Endothelial cell of umbilical vein (primary cell): Measurements from ENCODE around the gene SLC6A7. TPM values are rescaled to one million over a fixed set of nuclear protein-coding genes. Genes with fewer than 3 reads are reported as not detected.

Source experiments
- BruUV-seq: library from RNA; stranded (reverse); fragments of 400-500 nt; replicated peaks from 2 replicates; lab custom pipeline; 2021; lab: Mats Ljungman, UMichigan
- CTCF ChIA-PET: fragments of 300-600, 350-600 bp; sonication (Branson Sonifier 250); formaldehyde crosslinking; loops from one replicate; lab custom pipeline; 2021; ENCODE audit warnings: antibody characterized with exemption, inconsistent platforms; lab: Charles Lee
- POLR2A ChIA-PET: fragments of 300-600, 350-600 bp; sonication (Branson Sonifier 250); formaldehyde crosslinking; loops from one replicate; lab custom pipeline; 2021; ENCODE audit warnings: antibody characterized with exemption, inconsistent platforms; lab: Charles Lee
- DNase-seq: peaks from one replicate; pipeline ENCODE4 v3.0.0-alpha.2; 2011; ENCODE audit warnings: low read depth, low spot score
- FAIRE-seq: peaks from 2 replicates; lab custom pipeline; 2011; peaks lifted over from hg19 to GRCh38; lab: Jason Lieb, UNC
- H2AFZ ChIP-seq: 2 replicates; pipeline ENCODE4 v1.6.0; 2012; ENCODE audit warnings: low read depth, low read length, control low read depth, inconsistent platforms
- H3K27ac ChIP-seq: 2 replicates; pipeline ENCODE4 v1.5.1; 2011; ENCODE audit warnings: low read depth, mild to moderate bottlenecking, control low read depth, low read length, moderate library complexity; ENCODE audit not compliant: insufficient read depth
- H3K27me3 ChIP-seq, 2 experiments: 2 replicates each; pipeline versions ENCODE4 v1.6.0 to v1.6.1; 2011; ENCODE audit warnings: low read length in 2 of 2, mixed read lengths in 1 of 2; ENCODE audit not compliant: control insufficient read depth in 2 of 2, insufficient read depth in 2 of 2
- H3K36me3 ChIP-seq, 2 experiments: 2 replicates in 1 of 2; 3 replicates in 1 of 2; pipeline ENCODE4 v1.5.1; 2011; ENCODE audit warnings: low read length in 2 of 2, mild to moderate bottlenecking in 1 of 2, moderate library complexity in 1 of 2; ENCODE audit not compliant: control insufficient read depth in 2 of 2, insufficient read depth in 2 of 2; ENCODE audit errors: extremely low read depth in 1 of 2
- H3K4me1 ChIP-seq: 3 replicates; pipeline ENCODE4 v1.5.1; 2011; ENCODE audit warnings: mild to moderate bottlenecking, low read length; ENCODE audit not compliant: control insufficient read depth, insufficient read depth; ENCODE audit errors: extremely low read depth
- H3K4me2 ChIP-seq: 2 replicates; pipeline ENCODE4 v1.6.1; 2011; ENCODE audit warnings: low read length, control low read depth, mixed read lengths; ENCODE audit not compliant: insufficient read depth
- H3K4me3 ChIP-seq, 3 experiments: fragments of 200-600 bp in 1 of 3; sonication (generic), shearing (Covaris generic) in 1 of 3; replicated peaks in 1 of 3; 2 replicates each; pipeline ENCODE4 v1.5.1; 2011 to 2016; ENCODE audit warnings: control low read depth in 3 of 3, low read length in 3 of 3, mild to moderate bottlenecking in 2 of 3, inconsistent platforms in 1 of 3, low read depth in 1 of 3, moderate library complexity in 1 of 3; ENCODE audit not compliant: insufficient read depth in 1 of 3
- H3K79me2 ChIP-seq: 2 replicates; pipeline ENCODE4 v1.6.0; 2012; ENCODE audit warnings: low read length, inconsistent platforms; ENCODE audit not compliant: control insufficient read depth, insufficient read depth
- H3K9ac ChIP-seq: replicated peaks from 2 replicates; pipeline ENCODE3; 2011; ENCODE audit warnings: low read length, control low read depth; ENCODE audit not compliant: insufficient read depth; ENCODE audit errors: extremely low read depth
- H3K9me1 ChIP-seq: replicated peaks from 3 replicates; pipeline ENCODE4 v1.6.0; 2011; ENCODE audit warnings: mild to moderate bottlenecking, low read length; ENCODE audit not compliant: control insufficient read depth, insufficient read depth; ENCODE audit errors: extremely low read depth
- H3K9me3 ChIP-seq: replicated peaks from 2 replicates; pipeline ENCODE4 v1.5.1; 2012; ENCODE audit warnings: low read length, inconsistent platforms; ENCODE audit not compliant: control insufficient read depth, insufficient read depth
- H4K20me1 ChIP-seq: replicated peaks from 2 replicates; pipeline ENCODE3; 2011; ENCODE audit warnings: mild to moderate bottlenecking, low read length; ENCODE audit not compliant: control insufficient read depth, insufficient read depth; ENCODE audit errors: extremely low read depth
- CTCF ChIP-seq, 2 donors: IDR thresholded peaks; 1 replicate in 1 of 2; 2 replicates in 1 of 2; pipeline ENCODE4 v1.5.1; 2011; ENCODE audit warnings: low read length in 2 of 2, mild to moderate bottlenecking in 2 of 2, moderate library complexity in 2 of 2, control low read depth in 1 of 2, inconsistent platforms in 1 of 2, low read depth in 1 of 2; ENCODE audit not compliant: insufficient read depth in 1 of 2; ENCODE audit errors: extremely low read depth in 1 of 2
- EZH2 ChIP-seq: IDR thresholded peaks from 2 replicates; pipeline ENCODE4 v1.6.1; 2012; ENCODE audit warnings: borderline replicate concordance, low read depth, mild to moderate bottlenecking, moderate library complexity, low read length, inconsistent platforms; ENCODE audit not compliant: severe bottlenecking
- FOS ChIP-seq: IDR thresholded peaks from 2 replicates; pipeline ENCODE4 v1.6.1; 2011; ENCODE audit warnings: mild to moderate bottlenecking, low read length, moderate library complexity, borderline replicate concordance; ENCODE audit not compliant: insufficient read depth
- GATA2 ChIP-seq: IDR thresholded peaks from 2 replicates; pipeline ENCODE4 v1.7.0; 2011; ENCODE audit warnings: low read depth, mild to moderate bottlenecking, moderate library complexity, mixed read lengths, low read length; ENCODE audit not compliant: insufficient read length, insufficient read depth
- JUN ChIP-seq: IDR thresholded peaks from 2 replicates; pipeline ENCODE4 v1.6.1; 2011; ENCODE audit warnings: borderline replicate concordance, low read depth; ENCODE audit not compliant: insufficient read length, insufficient read depth
- MAX ChIP-seq: IDR thresholded peaks from 2 replicates; pipeline ENCODE4 v1.6.1; 2011; ENCODE audit not compliant: insufficient read depth, insufficient read length
- MYC ChIP-seq: IDR thresholded peaks from one replicate; pipeline ENCODE4 v1.6.1; 2011; ENCODE audit warnings: mild to moderate bottlenecking, low read depth, low read length
- POLR2A ChIP-seq: IDR thresholded peaks from 2 replicates; pipeline ENCODE4 v1.6.1; 2012; ENCODE audit warnings: low read depth, mild to moderate bottlenecking, control low read depth, low read length
- POLR2AphosphoS5 ChIP-seq: IDR thresholded peaks from 2 replicates; pipeline ENCODE4 v1.6.1; 2012; ENCODE audit warnings: low read depth, mild to moderate bottlenecking, control low read depth, low read length, moderate library complexity; ENCODE audit not compliant: insufficient read depth
- dilution Hi-C: fragments of 300-500 bp; cut with MboI; formaldehyde crosslinking; loops from one replicate; pipeline ENCODE4 v1.15.0; 2019; ENCODE audit warnings: low sequenced_read_pairs; ENCODE audit not compliant: extremely low pct_ligation_motif_present
- intact Hi-C: fragments of 100-400 bp; cut with micrococcal nuclease; formaldehyde crosslinking; loops from one replicate; pipeline ENCODE4 v1.10.0; 2022
- polyA plus RNA-seq, 4 experiments: library from polyadenylated mRNA; depleted of rRNA in 3 of 4; stranded (reverse) in 3 of 4; unstranded in 1 of 4; fragments of >200 nt; gene quantifications; 2 replicates each; pipeline versions ENCODE4 v1.2.1 to v1.2.3, GENCODE V29; 2011 to 2012; ENCODE audit warnings: missing spikeins in 1 of 4
- total RNA-seq: library from RNA; stranded (reverse); gene quantifications from 2 replicates; pipeline ENCODE4 v1.2.3, GENCODE V29; 2021

Gene SLC6A7
- total and polyA plus RNA-seq, 2 donors (not counting 3 experiments of a cell fraction or from before 2014, with no cell fraction given): not detected

GRCh38 chr5:150241298-150242160 is 51.7 kb downstream of the SLC6A7 start:
- Histone ChIP-seq H3K9ac (no peak overlapping the region), H3K79me2 (no peaks in the 10 kb centered on the region), H3K9me1 (peaks cover 2% of the 10 kb centered on the region), H4K20me1 (no peaks in the 10 kb centered on the region), H3K27ac (no peak overlapping the region), H3K4me3 (no peak overlapping the region), H3K27me3 (peaks cover 0 to 5% of the 10 kb centered on the region in 2 experiments), H3K9me3 (no peaks in the 10 kb centered on the region), H3K36me3 (no peaks in the 10 kb centered on the region), H2AFZ (no peak overlapping the region), H3K4me1 (no peaks in the 10 kb centered on the region), H3K4me2 (no peak overlapping the region)
- FAIRE-seq (no peak), DNase-seq (no peak)
- no peak for TF ChIP-seq MYC
- TF ChIP-seq MAX: no peak
- no peak for TF ChIP-seq FOS
- TF ChIP-seq GATA2: no peak
- TF ChIP-seq POLR2AphosphoS5: no peak
- no peak for TF ChIP-seq JUN
- TF ChIP-seq POLR2A: no peak
- TF ChIP-seq EZH2: no peak
- TF ChIP-seq CTCF (IDR thresholded peaks at IDR 0.05; ENCODE audit: extremely low read depth in 1 of 2, insufficient read depth in 1 of 2, low read depth in 1 of 2, low read length in 2 of 2): no peak
- BruUV-seq: no TSS peak
- POLR2A ChIA-PET: no interaction called here
- intact Hi-C loops: no loop called here
- CTCF ChIA-PET: no interaction called here
- dilution Hi-C loops: no loop called here
